ENCODE data around the gene ARHGAP18.
"Not testable (repeated sequence)": the region's sequence is repeated elsewhere in the genome, so short reads cannot be mapped to it uniquely, and the experiment has no call there.

The ARHGAP18 gene

DNA sequence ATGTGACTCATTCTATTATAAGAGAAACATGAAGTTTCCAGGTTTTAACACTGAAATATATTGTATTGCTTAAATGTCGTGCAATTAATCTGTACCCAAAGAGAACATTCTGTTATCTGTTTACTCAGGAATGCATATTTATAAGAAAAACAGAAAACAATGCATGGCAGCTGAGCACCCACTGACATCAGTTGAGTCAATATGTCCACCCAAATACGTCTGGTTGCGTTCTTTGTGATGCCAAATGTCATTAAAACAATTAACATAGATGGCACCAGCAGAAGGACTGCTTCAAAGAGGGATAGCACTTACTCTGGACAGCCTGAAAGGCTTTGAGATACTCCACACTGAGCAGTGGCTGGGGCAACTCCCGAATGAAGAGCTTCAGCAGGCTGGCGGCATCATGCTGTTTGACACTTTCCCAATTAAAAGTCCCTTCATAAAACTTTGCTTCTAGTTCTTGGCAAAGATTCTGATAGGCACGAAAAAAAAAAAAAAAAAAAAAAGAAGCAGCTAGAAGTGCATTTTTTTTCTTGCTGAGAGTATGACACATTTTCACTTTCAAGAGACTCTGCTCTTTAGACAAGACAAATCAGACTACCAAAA lies 102.3 kb downstream of the ARHGAP18 start:
- no peak for DNase-seq

DNA sequence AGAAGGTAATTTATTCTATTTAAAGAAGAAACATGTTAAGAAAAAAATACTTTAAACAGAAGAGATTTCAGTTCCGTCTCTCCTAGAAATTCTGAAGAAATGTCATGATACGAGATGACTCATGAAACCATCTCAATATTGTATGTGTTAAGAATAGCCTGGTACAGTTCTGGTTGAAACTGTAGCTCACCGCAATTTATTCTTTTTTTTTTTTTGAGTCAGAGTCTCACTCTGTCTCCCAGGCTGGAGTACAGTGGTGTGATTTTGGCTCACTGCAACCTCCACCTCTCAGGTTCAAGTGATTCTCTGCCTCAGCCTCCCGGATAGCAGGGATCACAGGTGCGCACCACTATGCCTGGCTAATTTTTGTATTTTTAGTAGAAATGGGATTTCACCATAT lies 103.3 kb downstream of the ARHGAP18 start:
- no peak for DNase-seq

DNA sequence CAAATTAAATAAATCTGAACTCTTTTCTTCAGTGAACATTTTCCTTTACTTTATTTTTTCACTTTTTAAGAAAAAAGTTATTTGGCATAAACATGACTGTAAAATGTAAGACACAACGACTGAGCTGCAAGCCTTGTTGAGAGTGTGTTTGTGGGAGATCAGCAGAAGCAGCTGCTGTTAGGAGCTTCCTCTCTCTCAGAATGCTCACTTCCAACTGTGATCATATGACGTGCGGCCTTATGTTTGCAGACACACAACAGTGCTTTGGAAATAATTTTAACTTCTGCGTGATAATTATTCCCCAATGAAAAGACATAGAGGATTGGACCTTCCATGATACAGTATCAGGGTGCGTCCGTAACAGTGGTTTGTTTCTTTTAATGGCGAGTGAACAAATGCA lies 104.0 kb downstream of the ARHGAP18 start:
- no peak for DNase-seq

DNA sequence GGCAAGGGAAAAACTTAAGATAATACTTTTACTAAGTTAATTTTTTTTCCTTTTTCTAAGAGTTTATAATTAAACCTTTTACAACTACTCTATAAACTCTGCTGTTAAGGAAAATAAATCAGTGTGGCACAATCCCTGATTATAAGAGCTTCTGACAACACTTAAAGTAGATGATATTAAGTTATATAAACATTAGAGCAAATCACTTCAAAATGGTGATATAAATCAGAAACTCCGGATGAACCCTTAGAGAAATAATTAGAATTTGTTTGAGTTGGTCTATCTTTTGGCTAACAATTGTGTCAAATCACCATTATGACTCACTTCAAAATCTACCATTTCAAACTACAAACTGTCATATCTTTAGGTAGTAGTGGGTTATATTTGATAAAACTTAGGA lies 104.9 kb downstream of the ARHGAP18 start:
- no peak for DNase-seq

DNA sequence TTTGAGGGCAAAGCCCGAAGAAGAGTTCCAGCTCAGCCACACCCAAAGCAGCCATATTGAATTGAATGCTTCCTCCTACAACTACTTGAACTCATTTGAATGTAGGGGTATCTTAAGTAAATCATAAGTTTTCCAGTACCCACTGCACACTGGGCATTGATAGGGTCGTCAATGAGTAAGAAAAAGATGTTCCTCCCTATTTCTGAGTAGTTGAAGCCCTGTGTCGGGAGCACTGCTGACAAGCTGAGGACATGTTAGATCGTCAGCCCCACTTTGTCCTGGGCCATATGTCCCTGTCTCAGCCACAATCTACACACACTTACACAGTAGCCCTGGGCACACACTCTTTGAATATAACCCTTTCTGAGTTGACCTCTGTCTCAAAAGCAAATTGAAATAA lies 105.7 kb downstream of the ARHGAP18 start:
- no peak for DNase-seq

DNA sequence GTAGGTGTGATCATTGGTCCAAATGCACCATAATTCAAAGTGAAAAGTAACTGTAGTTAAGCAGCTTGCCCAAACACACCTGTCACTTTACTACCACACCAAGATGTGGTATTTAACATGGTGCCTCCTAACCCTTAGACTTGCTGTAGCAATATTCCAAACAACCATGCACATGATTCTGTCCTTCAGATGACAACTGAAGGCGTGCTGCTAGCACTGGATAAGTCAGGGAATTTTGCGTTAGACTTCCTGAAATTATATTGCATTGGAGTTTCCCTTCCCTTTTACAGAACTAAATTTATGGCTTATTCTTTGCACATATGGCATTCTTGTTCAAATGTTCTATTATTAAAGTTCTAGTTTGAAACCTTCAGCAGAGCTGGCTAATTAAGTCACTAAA lies 106.2 kb downstream of the ARHGAP18 start:
- no peak for DNase-seq

DNA sequence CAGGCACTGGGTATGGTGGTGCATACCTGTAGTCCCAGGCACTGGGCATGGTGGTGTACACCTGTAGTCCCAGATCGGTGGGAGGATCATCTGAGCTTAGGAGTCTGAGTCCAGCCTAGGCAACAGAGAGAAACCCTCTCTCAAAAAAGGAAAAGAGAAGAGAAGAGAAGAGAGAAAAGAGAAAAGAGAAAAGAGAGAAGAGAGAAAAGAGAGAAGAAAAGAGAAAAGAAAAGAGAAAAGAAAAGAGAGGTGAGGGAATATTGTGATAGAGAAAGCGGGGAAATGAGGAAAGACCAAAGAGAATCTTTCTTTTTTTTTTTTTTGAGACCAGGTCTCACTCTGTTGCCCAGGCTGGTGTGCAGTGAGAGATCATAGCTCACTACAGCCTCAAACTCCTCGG lies 108.7 kb downstream of the ARHGAP18 start:
- no peak for DNase-seq

DNA sequence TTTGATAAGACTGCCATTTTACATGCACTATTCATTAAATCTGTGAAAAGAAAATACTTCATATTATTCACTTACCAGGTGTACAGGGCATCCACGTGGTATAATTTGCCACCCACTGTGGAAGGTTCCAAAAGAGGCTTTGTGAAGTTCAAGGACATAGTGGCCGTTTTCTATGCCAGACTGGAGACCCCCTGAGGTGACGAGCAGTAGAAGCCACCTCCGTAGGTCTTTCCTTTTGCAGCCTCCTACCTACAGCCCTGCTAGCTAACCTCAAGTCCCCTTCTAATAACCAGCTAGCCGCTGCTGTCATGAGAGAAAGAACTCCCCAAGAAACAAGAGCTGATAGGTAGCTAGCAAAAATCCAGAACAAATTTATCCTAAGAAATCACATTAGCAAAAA lies 110.5 kb downstream of the ARHGAP18 start:
- DNase-seq = no peak

DNA sequence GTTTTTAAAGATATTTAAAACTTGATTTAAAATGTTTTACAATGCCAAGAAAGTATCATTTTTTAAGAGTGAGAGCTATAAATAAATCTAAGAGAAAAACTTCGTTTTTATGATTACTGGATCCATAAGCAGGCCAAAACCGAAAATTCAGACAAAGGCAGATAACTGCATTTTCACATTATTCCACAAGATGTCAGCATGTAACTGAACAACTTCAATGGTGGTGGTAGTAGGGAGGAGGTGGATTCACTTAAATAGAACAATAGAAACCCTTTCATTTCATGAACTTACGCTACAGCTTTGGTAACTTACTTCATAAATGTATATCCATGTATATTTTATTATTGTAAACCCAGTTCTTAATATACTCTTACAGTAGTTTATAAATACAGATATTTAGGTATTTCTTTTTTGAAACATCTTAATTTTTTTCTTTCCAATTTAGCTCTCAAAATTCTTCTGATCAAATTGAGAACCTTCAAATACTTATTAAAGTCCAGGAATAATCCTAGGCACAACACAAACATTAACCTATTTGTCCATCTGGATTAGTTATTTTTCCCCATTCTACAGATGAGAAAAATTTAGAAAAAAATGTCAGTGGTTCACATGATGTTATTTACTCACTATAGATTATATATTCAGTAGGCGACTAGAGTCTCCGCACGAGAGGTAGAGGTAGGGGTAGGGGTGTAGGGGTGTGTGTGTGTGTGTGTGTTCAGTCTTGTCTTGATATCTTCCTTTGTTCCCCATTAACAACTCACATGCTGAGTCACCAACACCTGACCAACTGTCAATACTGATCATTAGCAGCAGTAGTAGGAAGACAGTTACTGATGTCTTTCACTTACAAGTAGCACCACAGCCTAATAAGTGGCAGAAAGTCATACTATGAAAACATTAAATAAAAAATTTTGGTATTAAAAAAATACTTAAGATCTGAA lies 111.5 kb downstream of the ARHGAP18 start:
- peak in 1 of 2 donors; percentile 33 for DNase-seq

DNA sequence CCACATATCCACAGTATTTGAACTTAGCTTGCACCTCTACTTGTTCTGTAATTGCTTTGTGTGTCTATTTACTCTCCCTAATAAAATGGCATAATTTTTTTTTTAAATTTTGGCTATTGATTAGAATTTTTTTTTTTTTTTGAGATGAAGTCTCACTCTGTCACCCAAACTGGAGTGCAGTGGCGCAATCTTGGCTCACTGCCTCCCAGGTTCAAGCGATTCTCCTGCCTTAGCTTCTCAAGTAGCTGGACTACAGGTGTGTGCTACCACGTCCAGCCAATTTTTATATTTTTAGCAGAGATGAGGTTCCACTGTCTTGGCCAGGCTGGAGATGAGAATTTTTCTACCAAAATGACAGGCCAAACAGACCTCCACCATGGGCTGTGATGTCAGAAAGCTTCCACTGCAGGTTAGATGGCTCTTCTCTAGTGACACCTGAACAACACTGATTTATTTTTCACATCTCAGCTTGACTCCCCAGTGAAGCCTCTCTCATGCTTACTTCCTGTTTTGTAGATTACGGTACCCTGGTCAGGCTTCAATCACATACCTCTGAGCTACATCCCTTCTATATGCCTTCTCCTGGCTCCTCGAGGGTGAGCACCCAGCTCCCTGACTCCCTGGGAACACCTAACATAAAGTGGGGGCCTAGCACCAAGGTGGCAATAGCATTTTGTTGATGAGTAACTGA lies 112.8 kb downstream of the ARHGAP18 start:
- no peak for DNase-seq

DNA sequence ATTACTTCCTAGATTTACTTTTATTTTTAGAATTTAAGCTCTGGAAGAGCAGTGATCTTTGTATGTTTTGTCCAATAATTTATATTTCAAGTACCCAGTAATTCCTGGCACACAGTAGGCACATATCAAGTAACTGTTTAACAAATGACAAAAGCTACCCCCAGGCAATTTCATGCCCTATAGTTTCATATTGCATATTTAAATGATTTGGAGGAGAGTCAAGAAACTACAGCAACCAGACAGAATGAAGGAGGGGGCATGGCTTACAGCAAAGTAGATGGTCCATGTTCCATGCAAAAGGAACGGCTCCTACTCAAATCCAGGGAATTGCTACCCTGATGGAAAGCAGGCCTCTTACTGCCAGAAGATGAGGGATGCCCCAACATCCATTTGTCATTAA lies 113.5 kb downstream of the ARHGAP18 start:
- no peak for DNase-seq

DNA sequence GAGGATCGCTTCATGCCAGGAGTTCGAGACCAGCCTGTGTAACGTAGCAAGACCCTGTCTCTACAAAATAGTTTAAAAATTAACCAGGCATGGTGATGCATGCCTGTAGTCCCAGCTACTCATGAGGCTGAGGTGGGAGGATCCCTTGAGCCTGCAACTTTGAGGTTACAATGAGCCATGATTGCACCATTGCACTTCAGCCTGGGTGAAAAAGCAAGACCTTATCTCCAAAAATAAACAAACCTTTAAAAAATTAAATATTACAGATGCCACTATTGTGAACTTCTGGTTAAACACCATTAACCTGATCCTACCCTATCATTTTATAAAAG lies 116.8 kb downstream of the ARHGAP18 start:
- no peak for DNase-seq

DNA sequence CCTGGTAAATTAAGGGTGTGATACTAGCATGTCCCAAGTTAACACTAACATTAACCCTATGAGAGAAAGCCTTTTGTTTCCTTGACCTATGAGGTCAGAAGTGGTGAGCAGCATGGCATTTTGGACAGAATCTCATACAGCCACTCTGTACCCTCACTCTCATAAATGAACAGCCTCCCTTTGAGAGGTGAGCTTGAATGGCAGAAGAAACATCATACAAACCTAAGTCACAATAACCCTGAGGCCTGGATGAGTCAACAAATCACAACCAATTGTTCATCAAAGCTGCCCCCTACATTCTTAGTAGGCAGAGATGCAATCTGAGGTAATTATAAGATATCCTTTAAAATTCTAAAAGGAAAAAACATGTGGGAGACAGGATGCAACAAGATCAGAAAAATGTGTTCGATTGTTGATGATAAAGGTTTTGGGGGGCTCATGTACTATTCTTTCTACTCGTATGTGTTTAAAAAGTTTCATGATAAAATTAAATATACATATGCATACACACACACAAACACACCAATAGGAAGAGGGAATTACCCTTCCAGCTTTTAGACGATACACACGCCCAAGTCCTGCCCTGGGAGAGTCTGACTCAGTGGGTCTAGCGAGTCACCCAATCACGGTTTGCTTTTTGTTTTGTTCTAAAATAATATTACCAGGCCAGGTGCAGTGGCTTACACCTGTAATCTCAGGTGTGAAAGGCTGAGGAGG lies 117.3 kb downstream of the ARHGAP18 start:
- no peak for DNase-seq

DNA sequence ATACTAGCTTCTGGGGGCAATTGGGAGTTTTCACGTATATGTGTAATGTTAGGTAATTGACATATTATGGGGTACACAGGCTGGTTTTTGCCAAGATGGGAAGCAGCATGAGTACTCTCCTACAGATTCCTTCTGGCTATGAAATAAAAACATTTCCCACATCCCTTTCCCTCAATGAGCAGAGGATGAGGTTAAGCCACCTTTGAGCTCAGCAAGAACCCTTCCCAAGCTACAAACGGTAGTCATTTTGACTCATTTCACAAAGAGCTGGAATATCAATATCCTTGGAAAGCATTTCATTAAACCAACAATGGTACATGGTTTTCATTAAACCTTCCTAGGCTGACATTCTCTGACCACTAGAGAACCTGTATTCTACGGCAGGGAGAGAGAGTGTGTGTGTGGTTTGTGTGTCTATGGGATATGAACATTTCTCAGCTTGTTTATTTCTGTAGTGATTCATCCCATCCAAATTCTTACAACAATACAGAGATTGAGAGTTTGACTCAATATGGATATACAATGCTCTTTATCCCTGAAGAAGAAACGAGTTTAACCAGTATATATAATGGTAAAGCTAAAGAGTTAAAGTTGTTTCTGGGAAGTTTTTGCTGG lies 119.5 kb downstream of the ARHGAP18 start:
- no peak for DNase-seq

DNA sequence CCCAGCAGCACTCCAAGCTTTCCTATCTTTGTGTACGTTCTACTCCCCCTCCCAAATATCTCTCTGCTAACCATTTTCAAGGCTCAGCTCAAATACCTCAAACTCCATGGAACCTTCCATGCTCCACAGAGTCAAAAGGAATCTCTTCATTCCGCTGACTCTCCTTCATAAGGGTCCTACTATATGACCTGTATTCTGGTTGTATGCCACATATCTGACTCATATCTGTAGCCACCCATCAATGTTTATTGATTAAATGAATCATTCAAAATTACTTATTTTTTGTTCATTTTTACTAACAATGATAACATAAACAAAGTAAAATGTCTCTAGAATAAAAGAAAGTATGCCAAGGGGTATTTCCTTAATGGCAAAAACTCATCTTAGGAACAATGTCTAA lies 123.2 kb downstream of the ARHGAP18 start:
- no peak for DNase-seq

DNA sequence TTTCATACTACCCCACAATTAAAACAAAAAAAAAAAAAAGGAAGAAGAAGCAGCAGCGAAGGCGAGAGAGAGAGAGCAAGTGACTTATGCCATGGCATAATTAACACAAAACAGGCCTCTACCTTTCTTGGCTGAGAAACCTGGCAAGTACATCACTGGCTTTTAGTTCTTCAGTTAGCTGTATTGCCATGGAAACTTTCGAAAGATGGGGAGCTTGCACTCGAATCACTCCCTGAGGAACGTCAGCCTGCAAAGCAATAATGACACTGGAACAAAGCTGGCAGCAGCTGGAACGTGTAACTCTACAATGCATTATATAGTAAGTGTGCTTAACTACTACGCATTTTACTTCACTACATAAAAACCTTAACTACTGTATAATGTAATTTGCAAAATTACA lies 126.1 kb downstream of the ARHGAP18 start:
- no peak for DNase-seq

DNA sequence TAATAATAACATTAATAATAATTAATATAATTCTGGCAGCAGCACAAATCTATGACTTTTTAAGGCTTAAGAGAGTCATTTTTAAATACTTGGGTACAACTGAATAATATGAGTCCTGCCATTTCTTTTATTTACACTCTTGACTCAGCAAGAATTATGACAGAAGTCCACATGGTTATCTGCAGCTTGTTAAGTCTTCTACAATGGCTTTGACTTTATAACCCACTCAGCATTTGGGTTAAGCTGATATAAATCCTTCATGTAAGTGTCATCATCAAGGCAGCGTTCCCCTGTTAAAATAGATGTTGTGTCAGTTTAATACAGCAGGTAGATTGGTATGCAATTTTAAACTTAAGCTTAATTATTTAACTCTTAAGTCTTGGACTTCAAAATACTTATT lies 131.7 kb downstream of the ARHGAP18 start:
- no peak for DNase-seq

DNA sequence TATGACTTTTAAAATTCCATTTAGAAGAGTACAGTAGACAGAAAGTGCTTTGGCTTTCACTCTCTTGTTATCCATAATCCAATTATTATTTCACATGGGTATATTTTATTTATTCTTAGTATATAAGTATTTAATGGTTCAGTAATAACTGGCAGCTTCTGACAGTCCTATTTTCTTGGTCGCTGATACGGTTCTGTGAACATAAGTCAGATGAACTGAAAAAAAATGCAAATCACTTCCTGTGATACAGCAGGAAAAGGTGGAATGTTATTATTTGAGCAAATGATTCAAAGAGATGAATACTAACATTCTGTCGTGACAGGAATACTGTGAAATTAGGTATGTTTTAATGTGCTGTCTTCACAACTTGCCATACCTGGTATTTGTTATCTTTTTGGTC lies 132.3 kb downstream of the ARHGAP18 start:
- no peak for DNase-seq

DNA sequence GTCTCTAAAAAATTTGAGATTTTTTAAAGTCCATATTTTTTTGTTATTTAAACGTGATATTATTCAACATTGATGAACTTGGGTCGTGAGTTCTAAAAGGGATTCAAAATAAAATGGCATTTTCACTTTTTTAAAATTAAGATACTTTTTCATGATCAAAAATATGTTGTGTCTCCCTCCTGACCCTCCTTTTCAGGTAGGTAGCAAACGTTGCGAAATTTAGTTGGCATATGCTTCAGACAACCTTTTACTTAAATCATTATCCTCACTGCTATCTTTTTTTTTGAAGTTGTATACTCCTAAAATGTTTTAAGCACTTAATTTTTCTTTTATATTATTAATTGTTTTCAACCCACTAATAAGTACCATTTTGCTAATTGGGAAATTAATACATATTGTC lies 133.5 kb downstream of the ARHGAP18 start:
- no peak for DNase-seq

DNA sequence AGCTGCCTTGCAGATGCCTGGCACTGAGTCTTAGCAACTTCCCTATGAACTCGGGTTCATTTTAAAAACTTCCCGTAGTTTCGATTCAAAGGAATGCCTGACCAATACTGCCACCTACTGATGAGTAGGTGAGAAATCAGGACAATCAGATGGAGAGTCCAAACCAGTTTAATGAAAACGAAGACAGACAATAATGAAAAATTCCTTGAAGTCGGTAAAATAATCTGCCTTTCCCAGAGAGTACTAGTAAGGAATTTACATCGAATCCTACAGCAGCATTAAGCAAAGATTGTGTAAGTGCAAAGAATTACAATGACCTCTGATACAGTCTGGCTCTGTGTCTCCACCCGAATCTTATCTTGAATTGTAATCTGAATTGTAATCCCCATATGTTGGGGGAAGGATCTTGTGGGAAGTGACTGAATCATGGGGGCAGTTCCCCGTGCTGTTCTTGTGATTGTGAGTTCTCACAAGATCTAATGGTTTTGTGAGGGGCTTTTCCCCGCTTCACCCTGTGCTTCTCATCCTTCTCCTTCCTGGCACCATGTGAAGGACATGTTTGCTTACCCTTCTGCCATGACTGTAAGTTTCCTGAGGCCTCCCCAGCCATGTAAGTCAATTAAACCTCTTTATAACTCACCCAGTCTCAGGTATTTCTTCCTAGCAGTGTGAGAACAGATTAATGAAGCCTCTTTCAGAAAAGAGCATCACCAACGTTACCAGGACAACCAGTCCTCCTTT lies 134.4 kb downstream of the ARHGAP18 start:
- DNase-seq = peak in 1 of 2 donors; percentile 9

DNA sequence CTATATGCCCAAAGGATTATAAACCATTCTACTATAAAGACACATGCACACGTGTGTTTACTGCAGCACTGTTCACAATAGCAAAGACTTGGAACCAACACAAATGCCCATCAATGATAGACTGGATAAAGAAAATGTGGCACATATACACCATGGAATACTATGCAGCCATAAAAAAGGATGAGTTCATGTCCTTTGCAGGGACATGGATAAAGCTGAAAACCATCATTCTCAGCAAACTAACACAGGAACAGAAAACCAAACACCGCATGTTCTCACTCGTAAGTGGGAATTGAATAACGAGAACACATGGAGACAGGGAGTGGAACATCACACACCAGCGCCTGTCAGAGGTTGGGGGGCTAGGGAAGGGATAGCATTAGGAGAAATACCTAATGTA lies 135.4 kb downstream of the ARHGAP18 start:
- DNase-seq = not testable (repeated sequence)

DNA sequence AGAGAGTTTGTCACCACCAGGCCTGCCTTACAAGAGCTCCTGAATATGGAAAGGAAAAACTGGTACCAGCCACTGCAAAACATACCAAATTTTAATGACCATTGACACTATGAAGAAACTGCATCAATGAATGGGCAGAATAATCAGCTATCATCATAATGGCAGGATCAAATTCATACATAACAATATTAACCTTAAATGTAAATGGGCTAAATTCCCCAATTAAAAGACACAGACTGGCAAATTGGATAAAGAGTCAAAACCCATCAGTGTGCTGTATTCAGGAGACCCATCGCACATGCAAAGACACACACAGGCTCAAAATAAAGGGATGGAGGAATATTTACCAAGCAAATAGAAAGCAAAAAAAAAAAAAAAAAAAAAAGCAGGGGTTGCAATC lies 139.0 kb downstream of the ARHGAP18 start:
- not testable (repeated sequence) for DNase-seq

Measured in activated CD4-positive, alpha-beta T cell treated with anti-CD3 and anti-CD28 coated beads for 4 hours (primary cell).